Endothelial cell of umbilical vein (primary cell): ENCODE data around the gene STMN3. TPM values are rescaled to one million over a fixed set of nuclear protein-coding genes. Genes with fewer than 3 reads are reported as not detected.

Source experiments
- BruUV-seq: library from RNA; stranded (reverse); fragments of 400-500 nt; replicated peaks from 2 replicates; lab custom pipeline; 2021; lab: Mats Ljungman, UMichigan
- CTCF ChIA-PET: fragments of 300-600, 350-600 bp; sonication (Branson Sonifier 250); formaldehyde crosslinking; loops from one replicate; lab custom pipeline; 2021; ENCODE audit warnings: antibody characterized with exemption, inconsistent platforms; lab: Charles Lee
- POLR2A ChIA-PET: fragments of 300-600, 350-600 bp; sonication (Branson Sonifier 250); formaldehyde crosslinking; loops from one replicate; lab custom pipeline; 2021; ENCODE audit warnings: antibody characterized with exemption, inconsistent platforms; lab: Charles Lee
- DNase-seq: peaks from one replicate; pipeline ENCODE4 v3.0.0-alpha.2; 2011; ENCODE audit warnings: low read depth, low spot score
- FAIRE-seq: peaks from 2 replicates; lab custom pipeline; 2011; peaks lifted over from hg19 to GRCh38; lab: Jason Lieb, UNC
- H2AFZ ChIP-seq: 2 replicates; pipeline ENCODE4 v1.6.0; 2012; ENCODE audit warnings: low read depth, low read length, control low read depth, inconsistent platforms
- H3K27ac ChIP-seq: 2 replicates; pipeline ENCODE4 v1.5.1; 2011; ENCODE audit warnings: low read depth, mild to moderate bottlenecking, control low read depth, low read length, moderate library complexity; ENCODE audit not compliant: insufficient read depth
- H3K27me3 ChIP-seq, 2 experiments: 2 replicates each; pipeline versions ENCODE4 v1.6.0 to v1.6.1; 2011; ENCODE audit warnings: low read length in 2 of 2, mixed read lengths in 1 of 2; ENCODE audit not compliant: control insufficient read depth in 2 of 2, insufficient read depth in 2 of 2
- H3K36me3 ChIP-seq, 2 experiments: 2 replicates in 1 of 2; 3 replicates in 1 of 2; pipeline ENCODE4 v1.5.1; 2011; ENCODE audit warnings: low read length in 2 of 2, mild to moderate bottlenecking in 1 of 2, moderate library complexity in 1 of 2; ENCODE audit not compliant: control insufficient read depth in 2 of 2, insufficient read depth in 2 of 2; ENCODE audit errors: extremely low read depth in 1 of 2
- H3K4me1 ChIP-seq: 3 replicates; pipeline ENCODE4 v1.5.1; 2011; ENCODE audit warnings: mild to moderate bottlenecking, low read length; ENCODE audit not compliant: control insufficient read depth, insufficient read depth; ENCODE audit errors: extremely low read depth
- H3K4me2 ChIP-seq: 2 replicates; pipeline ENCODE4 v1.6.1; 2011; ENCODE audit warnings: low read length, control low read depth, mixed read lengths; ENCODE audit not compliant: insufficient read depth
- H3K4me3 ChIP-seq, 3 experiments: fragments of 200-600 bp in 1 of 3; sonication (generic), shearing (Covaris generic) in 1 of 3; replicated peaks in 1 of 3; 2 replicates each; pipeline ENCODE4 v1.5.1; 2011 to 2016; ENCODE audit warnings: control low read depth in 3 of 3, low read length in 3 of 3, mild to moderate bottlenecking in 2 of 3, inconsistent platforms in 1 of 3, low read depth in 1 of 3, moderate library complexity in 1 of 3; ENCODE audit not compliant: insufficient read depth in 1 of 3
- H3K79me2 ChIP-seq: 2 replicates; pipeline ENCODE4 v1.6.0; 2012; ENCODE audit warnings: low read length, inconsistent platforms; ENCODE audit not compliant: control insufficient read depth, insufficient read depth
- H3K9ac ChIP-seq: replicated peaks from 2 replicates; pipeline ENCODE3; 2011; ENCODE audit warnings: low read length, control low read depth; ENCODE audit not compliant: insufficient read depth; ENCODE audit errors: extremely low read depth
- H3K9me1 ChIP-seq: replicated peaks from 3 replicates; pipeline ENCODE4 v1.6.0; 2011; ENCODE audit warnings: mild to moderate bottlenecking, low read length; ENCODE audit not compliant: control insufficient read depth, insufficient read depth; ENCODE audit errors: extremely low read depth
- H3K9me3 ChIP-seq: replicated peaks from 2 replicates; pipeline ENCODE4 v1.5.1; 2012; ENCODE audit warnings: low read length, inconsistent platforms; ENCODE audit not compliant: control insufficient read depth, insufficient read depth
- H4K20me1 ChIP-seq: replicated peaks from 2 replicates; pipeline ENCODE3; 2011; ENCODE audit warnings: mild to moderate bottlenecking, low read length; ENCODE audit not compliant: control insufficient read depth, insufficient read depth; ENCODE audit errors: extremely low read depth
- CTCF ChIP-seq, 2 donors: IDR thresholded peaks; 1 replicate in 1 of 2; 2 replicates in 1 of 2; pipeline ENCODE4 v1.5.1; 2011; ENCODE audit warnings: low read length in 2 of 2, mild to moderate bottlenecking in 2 of 2, moderate library complexity in 2 of 2, control low read depth in 1 of 2, inconsistent platforms in 1 of 2, low read depth in 1 of 2; ENCODE audit not compliant: insufficient read depth in 1 of 2; ENCODE audit errors: extremely low read depth in 1 of 2
- EZH2 ChIP-seq: IDR thresholded peaks from 2 replicates; pipeline ENCODE4 v1.6.1; 2012; ENCODE audit warnings: borderline replicate concordance, low read depth, mild to moderate bottlenecking, moderate library complexity, low read length, inconsistent platforms; ENCODE audit not compliant: severe bottlenecking
- GATA2 ChIP-seq: IDR thresholded peaks from 2 replicates; pipeline ENCODE4 v1.7.0; 2011; ENCODE audit warnings: low read depth, mild to moderate bottlenecking, moderate library complexity, mixed read lengths, low read length; ENCODE audit not compliant: insufficient read length, insufficient read depth
- MAX ChIP-seq: IDR thresholded peaks from 2 replicates; pipeline ENCODE4 v1.6.1; 2011; ENCODE audit not compliant: insufficient read depth, insufficient read length
- MYC ChIP-seq: IDR thresholded peaks from one replicate; pipeline ENCODE4 v1.6.1; 2011; ENCODE audit warnings: mild to moderate bottlenecking, low read depth, low read length
- POLR2A ChIP-seq: IDR thresholded peaks from 2 replicates; pipeline ENCODE4 v1.6.1; 2012; ENCODE audit warnings: low read depth, mild to moderate bottlenecking, control low read depth, low read length
- POLR2AphosphoS5 ChIP-seq: IDR thresholded peaks from 2 replicates; pipeline ENCODE4 v1.6.1; 2012; ENCODE audit warnings: low read depth, mild to moderate bottlenecking, control low read depth, low read length, moderate library complexity; ENCODE audit not compliant: insufficient read depth
- dilution Hi-C: fragments of 300-500 bp; cut with MboI; formaldehyde crosslinking; loops from one replicate; pipeline ENCODE4 v1.15.0; 2019; ENCODE audit warnings: low sequenced_read_pairs; ENCODE audit not compliant: extremely low pct_ligation_motif_present
- intact Hi-C: fragments of 100-400 bp; cut with micrococcal nuclease; formaldehyde crosslinking; loops from one replicate; pipeline ENCODE4 v1.10.0; 2022
- polyA plus RNA-seq, 4 experiments: library from polyadenylated mRNA; depleted of rRNA in 3 of 4; stranded (reverse) in 3 of 4; unstranded in 1 of 4; fragments of >200 nt; gene quantifications; 2 replicates each; pipeline versions ENCODE4 v1.2.1 to v1.2.3, GENCODE V29; 2011 to 2012; ENCODE audit warnings: missing spikeins in 1 of 4
- total RNA-seq: library from RNA; stranded (reverse); gene quantifications from 2 replicates; pipeline ENCODE4 v1.2.3, GENCODE V29; 2021

STMN3 gene
- total and polyA plus RNA-seq, 2 donors (not counting 3 experiments of a cell fraction or from before 2014, with no cell fraction given) = 1.7 to 4.7 TPM

GRCh38 chr20:63701051-63701328 lies 47.8 kb upstream of the STMN3 start:
- no peak overlapping the region for H3K9ac ChIP-seq
- CTCF ChIA-PET = no interaction called here
- no peak overlapping the region for H3K4me3 ChIP-seq
- no peak overlapping the region for H3K4me2 ChIP-seq
- no TSS peak for BruUV-seq
- no peak overlapping the region for H2AFZ ChIP-seq
- intact Hi-C loops = no loop called here
- H3K9me3 ChIP-seq = no peaks in the 10 kb centered on the region
- DNase-seq = no peak
- H3K4me1 ChIP-seq = peaks cover 34% of the 10 kb centered on the region
- dilution Hi-C loops = no loop called here
- peaks cover 4% of the 10 kb centered on the region for H3K79me2 ChIP-seq
- no peak overlapping the region for H3K27ac ChIP-seq
- no peaks in the 10 kb centered on the region for H4K20me1 ChIP-seq
- TF ChIP-seq GATA2 (no peak), MAX (no peak), MYC (no peak), EZH2 (no peak), POLR2A (no peak)
- no peaks in the 10 kb centered on the region for H3K27me3 ChIP-seq
- peaks cover 4 to 12% of the 10 kb centered on the region in 2 experiments for H3K36me3 ChIP-seq
- no peak for FAIRE-seq
- POLR2A ChIA-PET = no interaction called here
- H3K9me1 ChIP-seq = no peaks in the 10 kb centered on the region

DNA sequence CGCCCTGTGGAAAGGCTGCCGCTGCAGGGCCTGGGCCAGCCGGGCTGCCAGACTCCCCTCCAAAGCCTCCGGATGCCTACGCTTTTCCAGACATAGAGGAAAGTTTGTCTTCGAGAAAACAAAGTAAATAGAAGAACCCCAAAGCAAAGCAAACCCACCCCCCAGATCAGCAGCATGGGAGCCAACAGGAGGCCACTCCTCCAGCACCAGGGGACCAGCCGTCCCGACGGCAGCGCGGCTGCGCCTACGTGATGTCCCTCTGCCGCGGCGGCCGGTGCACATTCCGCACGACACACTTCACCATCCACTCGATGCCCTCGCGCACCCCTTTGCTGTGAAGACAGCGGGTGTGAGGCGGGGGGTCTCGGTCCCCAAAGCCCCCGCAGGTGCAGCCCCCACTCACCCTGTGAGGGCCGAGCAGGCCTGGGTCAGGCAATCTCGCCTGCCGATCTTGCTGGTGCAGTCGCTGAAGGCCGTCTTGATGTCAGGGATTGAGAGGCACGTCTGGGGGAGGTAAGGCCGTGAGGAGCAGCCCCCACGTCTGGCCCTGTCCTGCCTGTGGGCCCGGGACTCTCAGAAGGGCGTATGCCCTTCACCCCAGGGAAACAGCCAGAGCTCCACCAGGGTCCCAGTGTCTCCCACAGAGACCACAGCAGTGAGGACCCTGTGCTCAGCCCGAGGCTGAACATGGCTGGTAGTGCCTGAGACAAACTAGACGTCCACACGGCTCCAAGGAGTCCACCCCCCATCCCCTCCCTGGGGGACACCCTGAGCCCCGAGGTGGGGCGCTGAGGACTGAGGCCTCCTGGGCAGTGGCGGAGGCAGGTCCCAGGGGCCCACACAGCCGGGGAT lies 47.2 kb upstream of the STMN3 start:
- ChIA-PET CTCF (no interaction called here), POLR2A (interaction anchor here (1.5 kb wide), 1 partner anchor 8 kb away, joined by 8 read pairs; the partner anchor contains the start of genes ARFRP1 and ZGPAT)
- Histone ChIP-seq H3K4me2 (no peak overlapping the region), H4K20me1 (no peaks in the 10 kb centered on the region), H3K9ac (no peak overlapping the region), H3K79me2 (no peaks in the 10 kb centered on the region), H3K9me1 (no peaks in the 10 kb centered on the region), H3K36me3 (peaks cover 3 to 8% of the 10 kb centered on the region in 2 experiments), H3K9me3 (no peaks in the 10 kb centered on the region), H3K27me3 (no peaks in the 10 kb centered on the region), H2AFZ (no peak overlapping the region), H3K4me3 (no peak overlapping the region), H3K27ac (no peak overlapping the region), H3K4me1 (peaks cover 35% of the 10 kb centered on the region)
- BruUV-seq = no TSS peak
- peak; percentile 8 for TF ChIP-seq POLR2AphosphoS5
- no peak for TF ChIP-seq CTCF (IDR thresholded peaks at IDR 0.05; ENCODE audit: extremely low read depth in 1 of 2, insufficient read depth in 1 of 2, low read depth in 1 of 2, low read length in 2 of 2)
- TF ChIP-seq GATA2 = no peak
- TF ChIP-seq MAX = no peak
- dilution Hi-C loops = no loop called here
- DNase-seq = no peak
- intact Hi-C loops = no loop called here
- FAIRE-seq = no peak
